ENCODE data around the gene ITGA2B. TPM values are rescaled to one million over a fixed set of nuclear protein-coding genes. Genes with fewer than 3 reads are reported as not detected.

Gene ITGA2B
- total and polyA plus RNA-seq, 2 of the 13 experiments (the other 11 are each of a cell fraction or from before 2014, with no cell fraction given) = 0.38 to 1.1 TPM

DNA sequence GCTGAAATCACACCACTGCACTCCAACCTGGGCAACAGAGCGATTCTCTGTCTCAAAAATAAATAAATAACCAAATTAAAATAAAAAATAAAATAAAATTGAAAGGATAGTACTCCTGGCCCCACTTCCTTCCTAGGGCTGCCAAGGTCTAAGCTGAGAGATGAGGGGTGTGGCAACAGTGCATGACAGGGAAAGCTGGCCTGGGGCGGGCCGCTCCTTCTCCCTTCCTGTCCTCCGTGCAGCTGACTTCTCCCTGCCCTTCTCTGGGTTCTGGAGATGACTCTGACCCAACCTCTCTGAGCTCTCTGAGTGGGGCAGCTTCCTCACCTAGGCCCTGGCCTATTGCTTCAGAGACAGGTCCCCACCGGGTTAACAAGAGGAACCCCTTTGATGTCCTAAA, 56.1 kb downstream of the ITGA2B start:
- Histone ChIP-seq H3K36me3 (replicated peaks in 1 of 2; ENCODE audit: control insufficient read depth in 1 of 2, insufficient read depth in 2 of 2, low read length in 2 of 2) (no peaks in the 10 kb centered on the region), H3K27me3 (ENCODE audit: control insufficient read depth in 1 of 2, insufficient read depth in 2 of 2, low read length in 2 of 2) (peaks cover 2 to 40% of the 10 kb centered on the region in 2 experiments), H3K4me1 (ENCODE audit: insufficient read depth, low read length) (peaks cover 35% of the 10 kb centered on the region), H3K9me3 (ENCODE audit: low read length) (no peaks in the 10 kb centered on the region), H4K20me1 (ENCODE audit: insufficient read depth, low read length) (no peaks in the 10 kb centered on the region), H3K27ac (ENCODE audit: extremely low read length, insufficient read depth, low read length) (no peak overlapping the region), H2AFZ (ENCODE audit: low read length) (no peak overlapping the region), H3K9ac (ENCODE audit: insufficient read depth, low read depth, low read length) (no peak overlapping the region), H3K4me3 (replicated peaks in 1 of 3; ENCODE audit: insufficient read depth in 1 of 3, low read depth in 2 of 3, low read length in 3 of 3) (no peak overlapping the region), H3K79me2 (ENCODE audit: insufficient read depth, low read length) (no peaks in the 10 kb centered on the region), H3K4me2 (ENCODE audit: low read depth, low read length) (no peak overlapping the region)
- ChIA-PET POLR2A (interaction anchor here (1.6 to 2.3 kb wide), 2 partner anchors 10 to 12 kb away, joined by 5 to 8 read pairs; partner anchors contain the start of gene GRN), CTCF (ENCODE audit: low intra/inter-chr PET ratio, low total read pairs) (no interaction called here)
- ATAC-seq (no peak), DNase-seq (ENCODE audit: low spot score) (no peak), FAIRE-seq (no peak)
- intact Hi-C loops (cut with micrococcal nuclease; ENCODE audit: unreplicated experiment) (no loop called here), in situ Hi-C loops (cut with HindIII; ENCODE audit: extremely low pct_ligation_motif_present, low pct_unique_long_range_greater_than_20kb) (no loop called here)
- WGBS (ENCODE audit: low lambda C conversion rate) = 12% methylated on average over 4 of the region's 5 CpGs
- TF ChIP-seq ARID4A (CRISPR knock-in tag; IDR thresholded peaks at IDR 0.05; ENCODE audit: borderline replicate concordance) = no peak
- TF ChIP-seq ARNT (IDR thresholded peaks at IDR 0.05) = no peak
- TF ChIP-seq, protein P1, sequence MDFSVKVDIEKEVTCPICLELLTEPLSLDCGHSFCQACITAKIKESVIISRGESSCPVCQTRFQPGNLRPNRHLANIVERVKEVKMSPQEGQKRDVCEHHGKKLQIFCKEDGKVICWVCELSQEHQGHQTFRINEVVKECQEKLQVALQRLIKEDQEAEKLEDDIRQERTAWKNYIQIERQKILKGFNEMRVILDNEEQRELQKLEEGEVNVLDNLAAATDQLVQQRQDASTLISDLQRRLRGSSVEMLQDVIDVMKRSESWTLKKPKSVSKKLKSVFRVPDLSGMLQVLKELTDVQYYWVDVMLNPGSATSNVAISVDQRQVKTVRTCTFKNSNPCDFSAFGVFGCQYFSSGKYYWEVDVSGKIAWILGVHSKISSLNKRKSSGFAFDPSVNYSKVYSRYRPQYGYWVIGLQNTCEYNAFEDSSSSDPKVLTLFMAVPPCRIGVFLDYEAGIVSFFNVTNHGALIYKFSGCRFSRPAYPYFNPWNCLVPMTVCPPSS (IDR thresholded peaks at IDR 0.05) = no peak
- no peak for TF ChIP-seq AHR (CRISPR knock-in tag; IDR thresholded peaks at IDR 0.05)
- no peak for TF ChIP-seq KAT2B (IDR thresholded peaks at IDR 0.05; ENCODE audit: borderline replicate concordance, low read depth, low read length)
- TF ChIP-seq SCMH1 (CRISPR knock-in tag; IDR thresholded peaks at IDR 0.05; ENCODE audit: borderline replicate concordance) = no peak
- TF ChIP-seq FOXK1 (CRISPR knock-in tag; IDR thresholded peaks at IDR 0.05; ENCODE audit: borderline replicate concordance, low read depth) = no peak
- TF ChIP-seq FOSL2 (CRISPR knock-in tag; IDR thresholded peaks at IDR 0.05) = no peak
- no peak for TF ChIP-seq STAT5B (CRISPR knock-in tag; IDR thresholded peaks at IDR 0.05)
- TF ChIP-seq RFXAP (CRISPR knock-in tag; IDR thresholded peaks at IDR 0.05; ENCODE audit: borderline replicate concordance) = no peak
- no peak for TF ChIP-seq SRSF9 (IDR thresholded peaks at IDR 0.05; ENCODE audit: borderline replicate concordance, insufficient read depth, low read depth, low read length, poor library complexity, severe bottlenecking)
- TF ChIP-seq ZMYM3 (CRISPR knock-in tag; IDR thresholded peaks at IDR 0.05) = no peak
- no peak for TF ChIP-seq PHF21A (CRISPR knock-in tag; IDR thresholded peaks at IDR 0.05)
- no peak for TF ChIP-seq ZBTB14 (CRISPR knock-in tag; IDR thresholded peaks at IDR 0.05)
- TF ChIP-seq SOX13 (IDR thresholded peaks at IDR 0.05) = no peak
- no peak for TF ChIP-seq SOX13 (CRISPR knock-in tag; conservative IDR thresholded peaks at IDR 0.05 in 1 of 2, IDR thresholded peaks at IDR 0.05 in 1 of 2)
- TF ChIP-seq, protein P2, sequence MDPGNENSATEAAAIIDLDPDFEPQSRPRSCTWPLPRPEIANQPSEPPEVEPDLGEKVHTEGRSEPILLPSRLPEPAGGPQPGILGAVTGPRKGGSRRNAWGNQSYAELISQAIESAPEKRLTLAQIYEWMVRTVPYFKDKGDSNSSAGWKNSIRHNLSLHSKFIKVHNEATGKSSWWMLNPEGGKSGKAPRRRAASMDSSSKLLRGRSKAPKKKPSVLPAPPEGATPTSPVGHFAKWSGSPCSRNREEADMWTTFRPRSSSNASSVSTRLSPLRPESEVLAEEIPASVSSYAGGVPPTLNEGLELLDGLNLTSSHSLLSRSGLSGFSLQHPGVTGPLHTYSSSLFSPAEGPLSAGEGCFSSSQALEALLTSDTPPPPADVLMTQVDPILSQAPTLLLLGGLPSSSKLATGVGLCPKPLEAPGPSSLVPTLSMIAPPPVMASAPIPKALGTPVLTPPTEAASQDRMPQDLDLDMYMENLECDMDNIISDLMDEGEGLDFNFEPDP (CRISPR knock-in tag; conservative IDR thresholded peaks at IDR 0.05) = no peak
- no TSS peak for BruUV-seq (replicated peaks)
